Measurements from ENCODE around the gene SSB. TPM values are rescaled to one million over a fixed set of nuclear protein-coding genes. Genes with fewer than 3 reads are reported as not detected.

Gene SSB
- total and polyA plus RNA-seq, 2 of the 13 experiments (the other 11 are each of a cell fraction or from before 2014, with no cell fraction given): 109 to 208 TPM

DNA sequence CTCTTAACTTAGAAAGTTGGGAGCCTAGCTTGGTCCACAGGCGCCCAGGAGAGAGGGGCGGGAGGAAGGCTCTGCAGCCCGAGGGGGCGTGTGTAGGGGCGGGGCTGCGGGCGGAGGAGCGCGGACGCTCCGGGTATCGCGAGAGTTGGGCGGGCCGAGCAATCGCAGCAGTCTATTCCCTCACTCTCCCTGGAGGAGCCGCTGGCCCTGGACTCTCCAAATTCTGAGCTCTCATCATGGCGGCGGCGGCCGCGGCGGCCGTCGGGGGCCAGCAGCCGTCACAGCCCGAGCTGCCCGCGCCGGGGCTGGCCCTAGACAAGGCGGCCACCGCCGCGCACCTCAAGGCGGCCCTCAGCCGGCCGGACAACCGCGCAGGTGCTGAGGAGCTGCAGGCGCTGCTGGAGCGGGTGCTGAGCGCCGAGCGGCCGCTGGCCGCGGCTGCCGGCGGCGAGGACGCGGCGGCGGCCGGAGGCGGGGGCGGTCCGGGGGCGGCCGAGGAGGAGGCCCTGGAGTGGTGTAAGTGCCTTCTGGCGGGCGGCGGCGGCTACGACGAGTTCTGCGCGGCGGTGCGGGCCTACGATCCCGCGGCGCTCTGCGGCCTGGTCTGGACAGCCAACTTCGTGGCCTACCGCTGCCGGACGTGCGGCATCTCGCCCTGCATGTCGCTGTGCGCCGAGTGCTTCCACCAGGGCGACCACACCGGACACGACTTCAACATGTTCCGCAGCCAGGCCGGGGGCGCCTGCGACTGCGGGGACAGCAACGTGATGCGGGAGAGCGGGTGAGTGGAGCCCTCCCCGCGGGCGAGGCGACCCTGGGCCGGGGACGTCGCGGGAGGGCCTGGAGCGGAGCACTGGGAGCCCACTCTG, 28.8 kb downstream of the SSB start, which contains the start of gene UBR3 (continued):
- TF ChIP-seq, protein P1, sequence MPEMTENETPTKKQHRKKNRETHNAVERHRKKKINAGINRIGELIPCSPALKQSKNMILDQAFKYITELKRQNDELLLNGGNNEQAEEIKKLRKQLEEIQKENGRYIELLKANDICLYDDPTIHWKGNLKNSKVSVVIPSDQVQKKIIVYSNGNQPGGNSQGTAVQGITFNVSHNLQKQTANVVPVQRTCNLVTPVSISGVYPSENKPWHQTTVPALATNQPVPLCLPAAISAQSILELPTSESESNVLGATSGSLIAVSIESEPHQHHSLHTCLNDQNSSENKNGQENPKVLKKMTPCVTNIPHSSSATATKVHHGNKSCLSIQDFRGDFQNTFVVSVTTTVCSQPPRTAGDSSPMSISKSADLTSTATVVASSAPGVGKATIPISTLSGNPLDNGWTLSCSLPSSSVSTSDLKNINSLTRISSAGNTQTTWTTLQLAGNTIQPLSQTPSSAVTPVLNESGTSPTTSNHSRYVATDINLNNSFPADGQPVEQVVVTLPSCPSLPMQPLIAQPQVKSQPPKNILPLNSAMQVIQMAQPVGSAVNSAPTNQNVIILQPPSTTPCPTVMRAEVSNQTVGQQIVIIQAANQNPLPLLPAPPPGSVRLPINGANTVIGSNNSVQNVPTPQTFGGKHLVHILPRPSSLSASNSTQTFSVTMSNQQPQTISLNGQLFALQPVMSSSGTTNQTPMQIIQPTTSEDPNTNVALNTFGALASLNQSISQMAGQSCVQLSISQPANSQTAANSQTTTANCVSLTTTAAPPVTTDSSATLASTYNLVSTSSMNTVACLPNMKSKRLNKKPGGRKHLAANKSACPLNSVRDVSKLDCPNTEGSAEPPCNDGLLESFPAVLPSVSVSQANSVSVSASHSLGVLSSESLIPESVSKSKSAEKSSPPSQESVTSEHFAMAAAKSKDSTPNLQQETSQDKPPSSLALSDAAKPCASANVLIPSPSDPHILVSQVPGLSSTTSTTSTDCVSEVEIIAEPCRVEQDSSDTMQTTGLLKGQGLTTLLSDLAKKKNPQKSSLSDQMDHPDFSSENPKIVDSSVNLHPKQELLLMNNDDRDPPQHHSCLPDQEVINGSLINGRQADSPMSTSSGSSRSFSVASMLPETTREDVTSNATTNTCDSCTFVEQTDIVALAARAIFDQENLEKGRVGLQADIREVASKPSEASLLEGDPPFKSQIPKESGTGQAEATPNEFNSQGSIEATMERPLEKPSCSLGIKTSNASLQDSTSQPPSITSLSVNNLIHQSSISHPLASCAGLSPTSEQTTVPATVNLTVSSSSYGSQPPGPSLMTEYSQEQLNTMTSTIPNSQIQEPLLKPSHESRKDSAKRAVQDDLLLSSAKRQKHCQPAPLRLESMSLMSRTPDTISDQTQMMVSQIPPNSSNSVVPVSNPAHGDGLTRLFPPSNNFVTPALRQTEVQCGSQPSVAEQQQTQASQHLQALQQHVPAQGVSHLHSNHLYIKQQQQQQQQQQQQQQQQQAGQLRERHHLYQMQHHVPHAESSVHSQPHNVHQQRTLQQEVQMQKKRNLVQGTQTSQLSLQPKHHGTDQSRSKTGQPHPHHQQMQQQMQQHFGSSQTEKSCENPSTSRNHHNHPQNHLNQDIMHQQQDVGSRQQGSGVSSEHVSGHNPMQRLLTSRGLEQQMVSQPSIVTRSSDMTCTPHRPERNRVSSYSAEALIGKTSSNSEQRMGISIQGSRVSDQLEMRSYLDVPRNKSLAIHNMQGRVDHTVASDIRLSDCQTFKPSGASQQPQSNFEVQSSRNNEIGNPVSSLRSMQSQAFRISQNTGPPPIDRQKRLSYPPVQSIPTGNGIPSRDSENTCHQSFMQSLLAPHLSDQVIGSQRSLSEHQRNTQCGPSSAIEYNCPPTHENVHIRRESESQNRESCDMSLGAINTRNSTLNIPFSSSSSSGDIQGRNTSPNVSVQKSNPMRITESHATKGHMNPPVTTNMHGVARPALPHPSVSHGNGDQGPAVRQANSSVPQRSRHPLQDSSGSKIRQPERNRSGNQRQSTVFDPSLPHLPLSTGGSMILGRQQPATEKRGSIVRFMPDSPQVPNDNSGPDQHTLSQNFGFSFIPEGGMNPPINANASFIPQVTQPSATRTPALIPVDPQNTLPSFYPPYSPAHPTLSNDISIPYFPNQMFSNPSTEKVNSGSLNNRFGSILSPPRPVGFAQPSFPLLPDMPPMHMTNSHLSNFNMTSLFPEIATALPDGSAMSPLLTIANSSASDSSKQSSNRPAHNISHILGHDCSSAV (CRISPR knock-in tag; IDR thresholded peaks at IDR 0.05; ENCODE audit: borderline replicate concordance): no peak
- TF ChIP-seq ATM (IDR thresholded peaks at IDR 0.05; ENCODE audit: borderline replicate concordance): no peak
- 0 out of 2 replicates have a peak, but pooled peaks have one; percentile 22 for TF ChIP-seq SMARCE1 (IDR thresholded peaks at IDR 0.05; ENCODE audit: borderline replicate concordance)
- TF ChIP-seq HNF4G (IDR thresholded peaks at IDR 0.05; ENCODE audit: borderline replicate concordance, low read depth, low read length): 0 out of 2 replicates have a peak, but pooled peaks have one; percentile 47
- no peak for TF ChIP-seq HNF4G (CRISPR knock-in tag; IDR thresholded peaks at IDR 0.05; ENCODE audit: borderline replicate concordance, low read depth)
- no peak for TF ChIP-seq ZNF337 (CRISPR knock-in tag; IDR thresholded peaks at IDR 0.05; ENCODE audit: borderline replicate concordance, low read depth)
- TF ChIP-seq, protein P2, sequence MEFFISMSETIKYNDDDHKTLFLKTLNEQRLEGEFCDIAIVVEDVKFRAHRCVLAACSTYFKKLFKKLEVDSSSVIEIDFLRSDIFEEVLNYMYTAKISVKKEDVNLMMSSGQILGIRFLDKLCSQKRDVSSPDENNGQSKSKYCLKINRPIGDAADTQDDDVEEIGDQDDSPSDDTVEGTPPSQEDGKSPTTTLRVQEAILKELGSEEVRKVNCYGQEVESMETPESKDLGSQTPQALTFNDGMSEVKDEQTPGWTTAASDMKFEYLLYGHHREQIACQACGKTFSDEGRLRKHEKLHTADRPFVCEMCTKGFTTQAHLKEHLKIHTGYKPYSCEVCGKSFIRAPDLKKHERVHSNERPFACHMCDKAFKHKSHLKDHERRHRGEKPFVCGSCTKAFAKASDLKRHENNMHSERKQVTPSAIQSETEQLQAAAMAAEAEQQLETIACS (CRISPR knock-in tag; IDR thresholded peaks at IDR 0.05): no peak
- TF ChIP-seq ZNF382 (CRISPR knock-in tag; IDR thresholded peaks at IDR 0.05; ENCODE audit: borderline replicate concordance): no peak
- TF ChIP-seq ZNF652 (CRISPR knock-in tag; IDR thresholded peaks at IDR 0.05; ENCODE audit: borderline replicate concordance, low read depth): no peak
- TF ChIP-seq NR2F1 (CRISPR knock-in tag; IDR thresholded peaks at IDR 0.05): no peak
- TF ChIP-seq HHEX (CRISPR knock-in tag; IDR thresholded peaks at IDR 0.05): no peak
- TF ChIP-seq GFI1 (CRISPR knock-in tag; IDR thresholded peaks at IDR 0.05; ENCODE audit: borderline replicate concordance): peak; percentile 56; the same call in 1 of the 2 replicates
- TF ChIP-seq ZNF234 (CRISPR knock-in tag; conservative IDR thresholded peaks at IDR 0.05): peak; percentile 32; the same call in 1 of the 2 replicates
- no peak for TF ChIP-seq SETDB1 (CRISPR knock-in tag; IDR thresholded peaks at IDR 0.05; ENCODE audit: borderline replicate concordance)
- TF ChIP-seq HIVEP1 (CRISPR knock-in tag; IDR thresholded peaks at IDR 0.05): no peak
- TF ChIP-seq ZNF510 (CRISPR knock-in tag; IDR thresholded peaks at IDR 0.05; ENCODE audit: low read depth): no peak
- TF ChIP-seq ZNF629 (CRISPR knock-in tag; conservative IDR thresholded peaks at IDR 0.05): no peak
- no peak for TF ChIP-seq ZNF10 (CRISPR knock-in tag; IDR thresholded peaks at IDR 0.05; ENCODE audit: borderline replicate concordance, low read depth)
- TF ChIP-seq U2AF2 (IDR thresholded peaks at IDR 0.05; ENCODE audit: low read depth, low read length): no peak

Data from HepG2 (cell line).